HG03558 (cell line): ENCODE results near the gene VMP1.
"Not testable (repeated sequence)": the region's sequence is repeated elsewhere in the genome, so short reads cannot be mapped to it uniquely, and the experiment has no call there.

Experiments
- ATAC-seq: cut with Tn5 transposase; IDR thresholded peaks from one replicate; pipeline ENCODE4 v1.9.1; 2021; ENCODE audit warnings: moderate number of reproducible peaks; ENCODE audit not compliant: unreplicated experiment; ENCODE audit errors: extremely low read depth

Gene VMP1

DNA sequence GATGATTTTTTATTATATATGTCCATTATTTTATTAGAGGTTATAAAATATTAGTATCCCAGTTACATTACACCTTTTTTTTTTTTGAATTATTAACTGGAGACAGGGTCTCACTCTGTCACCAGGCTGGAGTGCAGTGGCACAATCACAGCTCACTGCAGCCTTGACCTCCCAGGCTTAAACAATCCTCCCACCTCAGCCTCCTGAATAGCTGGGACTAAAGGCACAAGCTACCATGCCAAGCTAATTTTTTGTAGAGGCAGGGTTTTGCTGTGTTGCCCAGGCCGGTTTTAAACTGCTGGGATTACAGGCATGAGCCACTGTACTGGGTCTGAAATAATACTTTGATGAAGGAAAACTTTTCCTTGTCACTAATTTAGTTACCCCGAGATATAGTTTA, 63.6 kb downstream of the VMP1 start:
- no peak for ATAC-seq

DNA sequence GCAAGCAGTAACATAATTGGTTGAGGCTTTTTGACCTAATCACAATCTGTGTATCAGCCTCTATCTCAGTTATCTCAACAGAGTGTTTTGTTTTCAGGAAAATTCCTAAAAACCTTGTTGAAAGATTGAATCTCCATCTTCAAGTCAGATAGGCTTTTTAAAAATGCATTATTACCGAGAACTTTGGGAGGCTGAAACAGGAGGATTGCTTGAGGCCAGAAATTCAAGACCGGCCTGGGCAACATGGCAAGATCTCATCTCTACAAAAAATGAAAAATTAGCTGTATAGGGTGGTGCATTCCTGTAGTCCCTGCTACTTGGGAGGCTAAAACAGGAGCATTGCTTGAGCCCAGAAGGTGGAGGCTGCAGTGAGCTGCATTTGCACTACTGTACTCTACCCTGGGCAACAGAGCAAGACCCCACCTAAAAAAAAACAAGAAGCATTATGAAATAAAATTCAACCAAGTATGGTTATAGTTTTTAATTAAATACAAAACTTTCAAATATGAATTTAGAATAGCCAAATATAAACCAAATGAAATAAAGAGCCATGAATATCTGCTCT, 68.4 kb downstream of the VMP1 start:
- ATAC-seq, result no peak

DNA sequence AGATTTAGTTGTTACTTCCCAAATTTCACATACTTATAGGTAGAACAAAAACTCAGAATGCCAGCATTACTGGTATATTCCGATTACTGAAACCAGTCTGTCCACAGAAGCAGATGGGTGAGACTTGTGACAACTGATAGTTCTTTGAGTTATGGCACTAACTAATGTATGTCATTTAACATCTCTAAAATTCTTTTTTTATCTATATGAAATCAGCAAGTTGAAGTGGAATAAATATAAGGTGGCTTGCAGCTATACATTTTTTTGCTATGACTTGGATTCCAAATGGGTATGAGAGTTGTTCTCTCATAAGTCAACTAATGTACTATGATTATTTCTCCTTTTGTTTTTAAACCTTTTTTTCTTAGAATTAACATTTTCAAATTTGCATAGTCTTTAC, 69.1 kb downstream of the VMP1 start:
- no peak for ATAC-seq

DNA sequence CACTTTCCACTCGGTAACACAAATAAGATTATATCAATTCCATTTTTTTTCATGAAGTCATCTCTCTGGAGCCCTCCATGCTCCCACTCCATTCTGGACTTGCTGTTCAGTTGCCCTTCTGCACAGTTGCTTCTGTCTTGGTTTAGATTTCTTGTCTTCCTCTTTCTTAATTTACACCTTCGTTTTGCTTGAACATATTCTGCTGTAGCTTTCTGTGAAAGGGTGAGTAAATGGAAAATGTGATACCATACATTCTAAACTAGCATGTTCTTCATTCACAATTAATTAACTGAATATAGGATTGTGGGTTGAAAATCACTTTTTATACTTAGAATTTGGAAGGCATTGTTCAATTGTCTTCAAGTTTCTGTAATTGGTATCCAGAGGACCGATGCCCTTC, 69.6 kb downstream of the VMP1 start:
- ATAC-seq, result no peak

DNA sequence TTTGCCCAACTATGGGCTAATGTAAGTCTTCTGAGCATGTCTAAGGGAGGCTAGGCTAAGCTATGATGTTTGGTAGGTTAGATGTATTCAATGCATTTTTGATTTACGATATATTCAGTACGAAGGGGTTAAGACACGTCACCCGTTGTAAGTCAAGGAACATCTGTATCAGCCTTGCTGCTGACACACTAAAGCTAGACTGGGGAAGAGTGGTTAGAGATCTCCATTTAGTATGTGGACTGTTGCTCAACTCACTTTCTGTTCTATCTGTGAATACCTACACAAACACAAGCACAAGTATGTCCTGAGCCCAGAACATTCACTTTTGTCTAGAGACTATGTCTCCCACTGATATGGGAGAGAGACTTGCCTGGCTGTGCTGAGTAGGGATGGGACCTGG, 71.5 kb downstream of the VMP1 start:
- no peak for ATAC-seq

DNA sequence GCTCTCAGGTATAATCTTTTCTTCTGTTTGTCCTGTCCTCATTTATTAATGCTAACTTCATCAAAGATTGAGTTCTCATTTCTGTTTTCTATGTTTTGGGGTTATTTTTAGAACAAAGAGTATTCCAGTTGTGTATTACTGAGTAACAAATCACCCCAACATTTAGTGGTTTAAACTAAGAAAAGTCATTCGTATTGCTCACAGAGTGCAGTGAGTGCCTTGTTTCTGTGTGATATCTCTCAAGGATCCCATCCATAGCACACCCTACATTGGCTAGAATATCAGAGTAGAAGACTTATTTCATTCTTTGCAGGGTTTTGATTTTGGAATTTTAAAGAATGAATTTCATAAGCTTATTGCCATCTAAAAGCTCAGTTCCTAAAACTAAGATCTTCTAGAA, 72.1 kb downstream of the VMP1 start:
- ATAC-seq, result no peak

DNA sequence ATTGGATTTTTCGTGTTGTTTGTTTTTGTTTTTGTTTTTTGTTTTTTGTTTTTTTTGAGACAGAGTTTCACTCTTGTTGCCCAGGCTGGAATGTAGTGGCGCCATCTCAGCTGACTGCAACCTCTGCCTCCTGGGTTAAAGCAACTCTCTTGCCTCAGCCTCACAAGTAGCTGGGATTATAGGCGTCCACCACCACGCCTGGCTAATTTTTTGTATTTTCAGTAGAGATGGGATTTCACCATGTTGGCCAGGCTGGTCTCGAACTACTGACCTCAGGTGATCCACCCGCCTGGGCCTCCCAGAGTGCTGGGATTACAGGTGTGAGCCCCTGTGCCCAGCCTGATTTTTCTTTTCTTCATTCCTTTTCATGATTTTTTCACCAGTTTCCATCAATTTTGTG, 73.1 kb downstream of the VMP1 start:
- not testable (repeated sequence) for ATAC-seq

DNA sequence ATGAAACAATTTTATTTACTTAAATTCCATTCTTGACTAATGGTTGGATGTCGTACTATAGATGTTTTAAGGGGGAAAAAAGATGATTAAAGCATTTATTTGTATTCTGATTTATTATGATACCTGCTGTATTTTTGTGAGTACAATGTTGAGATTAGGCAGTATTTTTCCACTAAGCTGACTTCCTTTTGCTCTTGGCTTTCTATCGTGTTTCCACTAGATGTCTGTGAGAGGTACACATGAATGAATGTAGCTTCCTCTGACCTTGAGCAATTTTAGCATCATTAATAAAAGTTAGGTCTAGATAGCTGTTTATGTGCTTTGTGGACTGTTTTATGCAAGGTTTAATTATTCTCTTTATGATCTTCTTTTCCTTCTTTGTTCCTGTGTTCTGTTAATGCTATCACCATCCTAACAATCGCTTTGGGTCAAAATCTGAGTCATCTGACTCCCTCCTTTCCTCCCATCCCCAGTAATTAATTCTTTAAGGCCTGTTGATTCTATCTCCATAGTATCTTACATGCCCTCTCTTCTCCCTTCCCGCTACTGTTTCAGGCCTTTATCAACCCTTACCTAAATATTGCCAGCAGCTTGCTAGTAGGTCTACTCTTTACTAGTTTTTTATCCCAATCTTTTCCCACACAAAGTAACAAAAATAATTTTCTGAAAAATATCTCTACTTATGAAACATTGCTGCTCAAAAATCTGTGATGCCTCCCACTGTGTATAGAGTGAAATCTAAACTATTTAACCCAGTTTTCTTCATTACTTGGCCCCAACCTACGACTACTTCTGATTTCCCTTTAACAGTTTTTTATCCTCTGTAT, 76.0 kb downstream of the VMP1 start:
- ATAC-seq, result no peak

DNA sequence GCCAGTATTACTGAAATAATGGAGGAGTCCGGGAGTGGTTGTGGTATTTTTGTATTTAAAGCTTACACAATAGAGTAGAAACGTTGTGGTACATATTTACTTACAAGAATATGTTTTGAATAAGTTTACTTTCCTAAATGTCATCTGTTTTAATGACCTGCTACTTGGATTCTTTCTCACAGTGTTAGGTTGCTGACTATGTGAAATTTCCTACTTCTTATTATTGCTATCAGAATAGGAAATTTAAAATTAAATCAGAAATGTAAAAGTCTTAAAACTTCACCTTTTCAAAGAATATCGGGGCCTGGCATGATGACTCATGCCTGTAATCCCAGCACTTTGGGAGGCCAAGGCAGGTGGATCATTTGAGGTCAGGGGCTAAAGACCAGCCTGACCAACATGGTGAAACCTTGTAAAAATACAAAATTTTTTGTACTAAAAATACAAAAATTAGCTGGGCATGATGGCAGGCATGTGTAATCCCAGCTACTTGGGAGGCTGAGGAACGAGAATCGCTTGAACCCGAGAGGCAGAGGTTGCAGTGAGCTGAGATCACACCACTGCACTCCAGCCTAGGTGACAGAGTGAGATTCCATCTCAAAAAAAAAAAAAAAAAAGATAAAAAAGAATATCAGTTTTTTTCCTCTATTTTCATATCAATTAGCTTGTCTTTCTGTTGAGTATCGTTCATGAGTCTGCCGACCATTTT, 77.8 kb downstream of the VMP1 start:
- ATAC-seq, result no peak

DNA sequence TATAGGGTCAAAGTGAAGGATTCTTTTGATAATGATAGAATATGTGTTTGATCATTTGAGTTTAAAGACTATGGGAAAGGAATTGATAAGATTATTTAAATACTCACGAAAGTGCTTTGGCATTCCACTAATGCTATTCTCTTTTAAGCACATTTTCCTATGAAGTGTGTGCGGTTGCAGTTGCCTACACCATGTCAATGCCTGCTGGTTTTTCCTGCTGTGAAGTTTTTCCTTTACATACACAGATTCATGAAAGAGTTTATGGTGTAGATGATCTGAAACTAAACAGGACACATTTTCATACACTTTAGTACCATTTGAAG, 78.7 kb downstream of the VMP1 start:
- no peak for ATAC-seq

DNA sequence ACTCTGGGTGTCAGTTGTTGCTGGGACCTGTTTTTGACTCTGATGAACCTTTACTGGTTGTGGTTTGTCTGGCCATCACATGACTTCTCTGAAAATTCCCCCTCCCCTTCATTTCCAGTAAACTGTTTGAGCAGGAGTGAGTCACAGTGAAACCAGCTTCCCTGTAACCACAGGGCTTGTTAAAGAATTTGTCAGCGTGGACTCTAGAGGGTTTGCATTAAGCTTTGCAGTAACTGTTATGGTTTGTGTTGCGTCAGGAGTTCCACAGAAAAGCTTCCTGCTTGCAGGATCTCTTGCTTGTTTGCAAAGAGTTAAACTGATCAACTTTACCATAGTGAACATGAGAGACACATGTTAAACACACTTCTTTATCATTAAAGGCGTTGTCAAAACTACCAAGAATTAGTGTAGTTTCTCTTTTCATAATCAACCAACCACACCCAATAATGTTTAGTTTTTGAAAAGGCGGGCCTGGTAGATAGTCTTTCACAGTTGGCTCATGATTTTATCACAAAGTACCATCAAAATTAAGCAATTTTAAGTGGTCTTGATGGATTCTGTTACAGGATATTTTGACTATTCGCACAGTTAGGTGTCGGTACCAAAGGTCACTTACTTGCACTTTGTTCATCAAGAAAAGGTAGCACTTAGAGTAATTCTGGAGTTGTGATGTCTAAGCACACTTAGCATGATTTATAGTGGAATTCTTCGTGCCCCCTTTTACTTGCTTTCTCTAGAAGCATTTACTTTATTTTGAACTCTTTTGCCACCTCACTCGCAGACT, 79.3 kb downstream of the VMP1 start:
- ATAC-seq, result peak; percentile 57

DNA sequence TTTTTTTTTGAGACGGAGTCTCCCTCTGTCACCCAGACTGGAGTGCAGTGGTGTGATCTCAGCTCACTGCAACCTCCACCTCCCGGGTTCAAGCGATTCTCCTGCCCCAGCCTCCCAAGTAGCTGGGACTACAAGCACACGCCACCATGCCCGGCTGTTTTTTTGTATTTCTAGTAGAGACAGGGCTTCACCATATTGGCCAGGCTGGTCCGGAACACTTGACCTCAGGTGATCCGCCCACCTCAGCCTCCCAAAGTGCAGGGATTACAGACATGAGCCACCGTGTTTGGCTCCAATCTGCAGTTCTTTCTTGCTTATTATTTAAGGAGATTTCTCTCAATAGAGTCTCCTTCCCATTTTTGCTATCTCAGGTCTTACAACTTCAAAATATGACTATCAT, 82.4 kb downstream of the VMP1 start:
- ATAC-seq, result not testable (repeated sequence)

DNA sequence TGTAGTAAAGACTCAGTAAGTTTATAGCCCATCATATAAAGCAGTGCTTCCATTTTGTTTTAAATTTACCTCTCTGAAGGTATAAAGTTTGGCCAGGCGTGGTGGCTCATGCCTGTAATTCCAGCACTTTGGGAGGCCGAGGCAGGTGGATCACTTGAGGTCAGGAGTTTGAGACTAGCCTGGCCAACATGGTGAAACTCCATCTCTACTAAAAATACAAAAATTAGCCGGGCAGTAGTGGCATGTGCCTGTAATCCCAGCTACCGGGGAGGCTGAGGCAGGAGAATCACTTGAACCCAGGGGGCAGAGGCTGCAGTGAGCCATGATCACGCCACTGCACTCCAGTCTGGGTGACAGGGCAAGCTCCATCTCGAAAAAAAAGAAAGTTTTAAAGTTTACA, 83.0 kb downstream of the VMP1 start:
- not testable (repeated sequence) for ATAC-seq

DNA sequence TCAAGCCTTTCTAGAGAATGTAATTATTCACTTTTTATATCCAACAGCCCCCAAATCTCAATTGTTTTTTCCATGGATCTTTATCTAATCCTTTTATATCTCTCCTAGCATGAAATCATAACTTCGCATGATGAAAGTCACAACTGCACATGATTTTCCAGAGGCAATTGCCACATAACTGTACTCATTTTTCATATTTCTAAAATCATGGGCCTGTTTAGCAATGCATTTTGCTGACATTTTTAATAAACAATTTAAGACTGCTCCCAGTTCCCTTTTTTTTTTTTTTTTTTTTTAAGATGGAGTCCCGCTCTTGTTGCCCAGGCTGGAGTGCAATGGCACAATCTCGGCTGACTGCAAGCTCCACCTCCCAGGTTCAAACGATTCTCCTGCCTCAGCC, 83.5 kb downstream of the VMP1 start:
- no peak for ATAC-seq

DNA sequence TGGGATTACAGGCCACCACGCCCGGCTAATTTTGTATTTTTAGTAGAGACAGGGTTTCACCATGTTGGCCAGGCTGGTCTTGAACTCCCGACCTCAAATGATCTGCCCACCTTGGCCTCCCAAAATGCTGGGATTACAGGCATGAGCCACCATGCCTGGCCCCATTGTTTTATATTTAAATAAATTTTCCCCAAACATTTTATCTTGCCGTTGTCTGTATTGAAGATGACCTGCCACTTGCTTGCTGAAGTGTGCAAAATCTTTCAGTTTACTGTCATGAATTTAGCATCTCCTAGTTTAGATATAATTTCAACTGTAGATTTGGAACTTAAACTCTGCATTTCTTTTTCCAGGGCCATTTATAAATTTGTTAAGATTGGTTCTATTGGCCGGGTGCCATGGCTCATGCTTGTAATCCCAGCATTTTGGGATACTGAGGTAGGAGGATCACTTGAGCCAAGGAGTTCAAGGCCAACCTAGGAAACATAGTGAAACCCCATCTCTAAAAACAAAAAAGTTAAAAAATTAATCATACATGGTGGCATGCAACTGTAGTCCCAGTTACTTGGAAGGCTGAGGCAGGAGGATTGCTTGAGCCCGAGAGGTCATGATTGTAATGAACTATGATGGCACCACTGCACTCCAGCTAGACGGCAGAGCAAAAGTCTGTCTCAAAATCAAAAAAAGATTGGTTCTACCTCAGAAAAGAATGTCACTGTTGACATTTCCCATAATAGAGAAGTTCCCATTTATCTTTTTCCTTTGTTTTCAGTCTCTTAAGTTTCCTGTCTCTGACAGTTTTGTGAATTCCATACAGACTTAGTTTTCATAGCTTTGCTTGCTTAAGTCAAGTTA, 84.4 kb downstream of the VMP1 start:
- ATAC-seq, result no peak

DNA sequence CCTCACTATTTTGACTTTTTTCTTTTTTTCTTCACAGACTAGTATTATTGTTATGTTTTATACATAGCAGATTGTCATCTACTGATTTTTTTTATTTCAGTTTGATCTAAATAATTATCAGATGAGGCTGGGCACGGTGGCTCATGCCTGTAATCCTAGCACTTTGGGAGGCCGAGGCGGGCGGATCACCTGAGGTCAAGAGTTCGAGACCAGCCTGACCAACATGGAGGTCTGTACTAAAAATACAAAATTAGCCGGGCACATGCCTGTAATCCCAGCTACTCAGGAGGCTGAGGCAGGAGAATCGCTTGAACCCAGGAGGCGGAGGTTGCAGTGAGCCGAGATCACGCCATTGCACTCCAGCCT, 85.0 kb downstream of the VMP1 start:
- not testable (repeated sequence) for ATAC-seq

DNA sequence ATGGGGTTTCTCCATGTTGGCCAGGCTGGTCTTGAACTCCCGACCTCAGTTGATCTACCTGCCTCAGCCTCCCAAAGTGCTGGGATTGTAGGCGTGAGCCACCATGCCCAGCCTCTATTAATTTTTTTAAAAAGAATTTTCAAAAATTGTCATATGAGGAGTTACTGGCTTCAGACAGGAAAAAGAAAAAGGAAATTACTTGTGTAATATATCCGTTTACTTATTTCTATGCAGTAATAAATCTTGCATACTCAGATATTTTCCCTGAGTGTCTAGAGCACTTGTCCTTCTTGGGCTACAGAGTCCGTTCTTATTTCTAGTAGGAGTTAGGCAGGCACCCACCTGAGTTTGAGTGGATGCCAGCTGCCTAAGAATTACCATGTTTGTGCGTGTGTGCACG, 85.8 kb downstream of the VMP1 start:
- no peak for ATAC-seq

DNA sequence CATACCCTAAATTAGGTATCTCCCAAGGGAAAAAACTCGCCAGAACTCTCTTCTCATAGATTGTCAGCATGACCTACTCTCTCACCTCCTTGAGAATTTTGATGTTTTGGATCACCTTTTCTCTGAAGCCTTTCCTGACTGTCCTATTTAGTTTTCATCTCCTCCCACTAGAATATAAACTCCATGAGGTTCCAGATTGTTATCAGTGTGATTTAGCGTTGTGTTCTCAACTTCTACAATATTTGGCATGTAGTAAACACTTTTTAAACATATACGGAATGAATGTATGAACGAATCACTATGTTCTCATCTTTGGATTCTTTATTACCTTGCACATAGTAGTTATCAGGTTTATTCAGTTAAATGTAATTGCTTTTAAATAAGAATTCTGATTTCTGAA, 88.7 kb downstream of the VMP1 start:
- no peak for ATAC-seq

DNA sequence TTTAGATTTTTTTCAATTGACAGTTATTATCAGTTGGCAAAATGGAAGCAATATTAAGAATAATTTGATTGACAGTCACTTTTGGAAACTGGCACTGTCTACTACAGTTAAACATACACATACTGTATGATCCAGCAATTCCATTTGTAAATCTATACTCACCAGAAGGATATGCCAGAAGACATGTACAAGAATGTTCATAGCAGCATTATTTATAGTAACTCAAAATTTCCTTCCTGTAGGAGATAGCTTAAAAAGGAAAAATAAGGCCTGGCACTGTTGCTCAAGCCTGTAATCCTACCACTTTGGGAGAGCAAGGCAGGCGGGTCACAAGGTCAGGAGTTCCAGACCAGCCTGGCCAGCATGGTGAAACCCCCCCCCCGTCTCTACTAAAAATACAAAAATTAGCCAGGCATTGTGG, 89.3 kb downstream of the VMP1 start:
- ATAC-seq, result no peak

DNA sequence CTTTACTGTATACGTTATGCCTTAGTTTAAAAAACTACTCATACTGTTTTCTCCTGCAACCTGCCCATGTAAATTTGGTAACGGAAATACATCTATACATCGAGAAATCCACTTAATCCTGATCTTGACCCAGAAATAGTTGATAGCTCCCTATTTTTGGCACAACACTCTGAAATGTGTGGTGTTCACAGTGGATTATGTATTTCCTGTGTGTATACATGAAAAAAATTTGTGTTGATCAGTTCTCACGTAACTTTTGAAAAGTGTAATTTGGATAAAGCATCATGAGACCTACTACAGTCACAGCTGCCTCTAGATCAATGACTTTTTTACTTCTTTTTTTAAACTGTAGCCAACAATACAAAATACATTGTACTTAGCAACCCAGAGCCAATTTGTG, 90.7 kb downstream of the VMP1 start:
- ATAC-seq, result no peak
